Stimulated activated naive CD4-positive, alpha-beta T cell treated with Interleukin-2 at 50 U/mL for 16 hours (primary cell): ENCODE measurements around the gene KIZ.
A peak's percentile ranks its signal among the peaks of the same experiment; 100 is the strongest.
"Not testable (repeated sequence)": the region's sequence is repeated elsewhere in the genome, so short reads cannot be mapped to it uniquely, and the experiment has no call there.

Experiments used
- DNase-seq: peaks from one replicate; lab custom pipeline; 2025; lab: John Stamatoyannopoulos, UW

The KIZ gene

GRCh38 chr20:21230686-21231085, 104.8 kb downstream of the KIZ start:
- DNase-seq: no peak

- no peak for DNase-seq
Observed at GRCh38 chr20:21232546-21233280, 106.8 kb downstream of the KIZ start.

DNA sequence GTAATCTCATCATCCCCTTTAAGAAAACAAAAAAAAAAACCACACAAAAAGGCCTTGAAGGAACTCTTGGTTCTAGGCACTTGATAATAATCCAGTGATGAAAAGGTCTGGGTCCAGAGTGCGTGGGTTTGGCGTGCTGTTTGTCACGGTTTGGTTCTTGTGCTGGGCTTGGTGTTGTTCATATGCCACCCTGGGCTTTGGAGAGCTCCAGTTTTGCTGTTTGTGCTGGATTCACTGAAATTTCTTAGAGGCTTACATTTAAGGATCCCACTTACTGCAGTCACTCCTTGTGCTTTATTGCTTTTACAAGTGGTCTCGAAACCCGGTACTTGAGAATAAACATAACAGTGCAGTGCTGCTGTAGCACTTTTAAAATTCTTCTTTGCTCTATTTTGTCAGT, 108.4 kb downstream of the KIZ start:
- DNase-seq: no peak

DNA sequence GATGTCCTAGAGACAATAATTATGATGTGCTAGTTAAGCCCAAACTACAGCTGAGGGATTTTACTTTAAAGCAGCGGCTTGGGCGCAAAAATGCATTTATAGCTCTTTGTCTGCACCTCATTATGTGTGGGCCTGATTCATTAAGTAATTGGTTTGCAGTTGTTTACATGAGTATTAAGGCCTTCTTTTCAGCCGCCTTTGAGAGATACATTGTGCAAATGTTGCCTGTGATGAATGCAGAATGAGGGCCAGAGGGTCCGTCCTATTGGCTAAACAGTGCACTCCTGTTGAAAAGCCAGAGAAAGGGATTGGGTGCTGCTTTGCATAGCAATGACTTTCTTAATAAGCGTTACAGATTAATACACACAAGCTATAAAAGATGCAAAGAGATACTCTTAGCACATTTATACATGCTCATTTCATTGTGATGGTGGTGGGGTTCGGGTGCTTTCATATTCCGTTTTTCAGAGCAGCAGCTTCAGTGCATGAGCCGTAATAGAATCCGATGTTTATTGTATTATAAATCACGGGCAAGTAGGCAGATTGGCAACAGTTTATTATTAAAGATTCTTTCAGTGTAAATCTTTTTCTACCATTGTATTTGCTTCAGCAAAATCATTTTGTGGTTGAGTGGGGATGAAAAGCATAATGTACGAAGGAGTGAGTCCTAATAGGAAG, 109.1 kb downstream of the KIZ start:
- DNase-seq: no peak

DNA sequence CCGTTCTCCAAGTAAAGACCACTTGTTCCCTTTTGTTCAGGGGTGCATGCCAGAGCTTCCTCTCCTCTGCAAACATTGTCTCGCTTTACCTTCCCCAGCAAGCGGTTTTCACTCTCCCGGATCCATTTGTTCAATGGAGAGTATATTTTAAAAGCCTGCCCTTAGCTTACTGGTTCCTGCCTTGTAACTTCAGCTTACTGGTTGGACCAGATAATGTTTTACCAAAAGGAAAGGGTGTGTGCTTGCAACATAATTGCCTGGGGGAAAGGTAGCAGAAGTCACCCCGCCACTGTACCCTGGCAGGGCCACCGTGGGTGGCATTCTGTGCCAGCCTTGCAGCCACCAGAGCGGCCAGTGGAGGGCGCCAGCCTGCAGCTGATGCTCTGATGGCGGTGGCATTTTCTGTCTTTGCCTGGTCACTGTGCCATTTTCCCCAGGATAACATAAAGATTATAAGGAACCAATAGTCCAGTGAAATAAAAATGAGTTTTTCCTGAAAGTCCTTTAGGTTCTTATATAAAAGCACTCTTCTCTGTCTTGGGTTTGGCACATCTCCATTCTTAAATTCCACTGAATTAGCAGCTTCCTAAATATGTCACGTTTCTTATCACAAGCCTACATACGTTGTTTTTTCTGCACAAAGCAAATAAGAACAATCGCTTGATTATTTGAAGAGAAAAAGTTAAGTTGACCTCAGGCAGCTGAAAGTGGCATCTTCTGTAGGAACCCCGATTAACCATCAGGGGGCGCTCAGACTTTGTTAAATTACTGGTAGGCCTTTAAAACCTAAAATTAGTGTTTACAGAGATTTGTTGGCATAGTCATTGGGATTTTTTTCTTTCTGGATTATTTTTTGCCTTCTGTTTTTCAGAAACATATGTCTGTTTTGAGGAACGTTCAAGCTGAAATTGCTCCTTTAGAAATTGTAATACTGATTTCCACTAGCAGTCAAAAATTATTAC, 109.9 kb downstream of the KIZ start:
- DNase-seq: peak; percentile 47

DNA sequence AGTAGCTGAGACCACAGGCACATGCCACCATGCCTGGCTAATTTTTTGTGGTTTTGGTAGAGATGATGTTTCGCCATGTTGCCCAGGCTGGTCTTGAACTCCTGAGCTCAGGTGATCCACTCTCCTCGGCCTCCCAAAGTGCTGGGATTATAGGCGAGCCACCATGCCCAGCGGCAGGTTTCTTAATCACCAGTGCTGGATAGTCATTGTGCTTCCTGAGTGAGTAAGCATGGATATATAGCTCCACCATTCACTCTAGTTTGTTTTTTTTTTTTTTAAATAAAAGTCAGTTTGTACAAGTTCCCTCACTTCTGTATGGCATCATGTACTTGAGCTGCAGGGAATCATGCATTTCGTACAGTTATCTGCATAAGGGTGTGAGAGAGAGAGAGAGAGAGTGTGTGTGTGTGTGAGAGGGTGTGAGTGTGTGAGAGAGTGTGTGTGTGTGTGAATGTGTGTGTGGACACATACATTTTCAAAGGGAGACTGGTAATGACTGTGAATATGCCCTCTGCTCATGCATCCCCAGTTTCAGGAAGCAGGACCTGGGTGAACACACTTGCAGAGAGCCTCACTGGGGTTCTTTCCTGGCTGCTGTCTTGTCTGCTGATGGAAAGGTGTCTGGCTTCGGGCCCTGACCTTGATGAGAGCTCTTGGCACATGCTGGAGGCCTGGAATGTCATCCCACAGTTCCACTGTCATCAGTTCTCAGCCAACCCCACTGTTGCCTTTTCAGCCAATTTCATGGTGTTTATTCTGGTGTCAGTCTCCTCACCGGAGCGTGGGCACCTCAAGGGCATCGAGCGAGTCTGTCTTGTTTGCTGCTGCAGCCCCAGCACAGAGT, 112.3 kb downstream of the KIZ start:
- no peak for DNase-seq

DNA sequence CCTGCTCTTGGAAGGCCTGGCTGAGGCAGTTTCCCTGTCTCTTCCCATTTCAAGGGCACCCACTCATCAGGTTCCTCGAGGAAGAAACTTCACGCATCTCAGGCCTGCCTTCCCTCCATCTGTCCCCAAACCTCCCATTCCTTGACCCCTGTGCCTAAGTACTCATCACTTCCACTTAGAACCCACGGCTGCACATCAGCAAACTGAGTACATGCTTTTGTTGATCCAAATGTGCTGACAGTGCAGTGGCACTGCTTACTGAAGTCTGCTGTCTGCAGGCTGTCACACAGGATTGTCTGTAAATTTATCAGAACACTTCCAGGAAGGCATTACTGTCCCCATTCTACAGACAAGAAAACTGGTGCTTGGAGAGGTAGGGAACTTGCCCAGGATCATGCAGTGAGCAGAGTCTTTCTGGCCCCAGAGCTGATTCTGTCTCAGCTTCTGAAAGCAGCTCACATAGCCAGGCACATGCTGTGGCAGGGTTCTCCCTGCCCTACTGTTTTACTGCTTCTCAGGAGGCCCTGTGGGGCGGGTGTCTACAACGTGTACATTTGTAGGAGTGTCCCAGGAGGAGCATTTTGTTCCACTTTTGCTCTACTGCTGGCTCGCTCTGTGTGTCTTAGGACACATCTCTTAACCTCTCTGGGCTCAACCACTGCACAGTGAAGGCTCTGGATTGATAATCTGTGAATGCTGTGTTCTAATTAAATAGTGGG, 113.1 kb downstream of the KIZ start:
- no peak for DNase-seq

DNA sequence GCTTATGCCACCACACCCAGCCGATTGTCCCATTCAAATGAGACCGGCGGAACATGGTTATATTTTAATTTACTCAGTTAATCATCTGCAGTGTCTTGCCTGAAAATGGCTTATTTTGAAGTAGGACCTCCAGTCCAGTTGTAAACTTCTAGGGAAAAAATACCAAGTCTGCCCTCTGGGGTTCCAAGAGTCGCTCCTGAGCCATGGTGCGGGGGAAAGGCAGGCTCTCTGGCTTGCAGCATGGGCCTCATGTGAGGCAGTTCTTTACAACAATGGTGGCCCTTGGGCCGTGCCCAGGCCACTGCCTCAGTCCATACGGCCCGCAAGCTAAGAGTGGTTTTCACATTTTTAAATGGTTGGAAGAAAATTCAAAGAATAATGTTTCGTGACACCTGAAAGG, 114.5 kb downstream of the KIZ start:
- no peak for DNase-seq

GRCh38 chr20:21241406-21241805, 115.5 kb downstream of the KIZ start:
- DNase-seq: no peak

DNA sequence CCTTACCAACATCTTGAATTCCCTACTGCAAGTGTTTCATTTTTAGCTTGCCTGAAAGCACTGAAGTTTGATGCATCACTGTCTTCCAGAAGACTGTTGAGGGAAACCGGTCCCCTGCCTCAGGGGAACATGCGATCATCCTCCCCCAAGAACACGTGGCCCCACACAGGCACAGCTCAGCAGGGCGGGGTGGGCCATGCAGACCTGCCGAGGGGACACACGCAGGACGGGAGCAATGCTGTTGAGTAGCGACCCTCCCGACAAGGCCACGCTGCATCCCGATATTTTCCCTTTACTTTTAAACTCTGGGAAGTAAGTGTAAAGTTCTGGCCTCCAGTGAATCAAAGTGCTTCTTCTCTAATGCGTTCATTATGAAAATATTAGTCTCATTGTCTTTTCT, 117.9 kb downstream of the KIZ start:
- no peak for DNase-seq

- DNase-seq: no peak
Observed at GRCh38 chr20:21244808-21245207, 118.9 kb downstream of the KIZ start.

DNA sequence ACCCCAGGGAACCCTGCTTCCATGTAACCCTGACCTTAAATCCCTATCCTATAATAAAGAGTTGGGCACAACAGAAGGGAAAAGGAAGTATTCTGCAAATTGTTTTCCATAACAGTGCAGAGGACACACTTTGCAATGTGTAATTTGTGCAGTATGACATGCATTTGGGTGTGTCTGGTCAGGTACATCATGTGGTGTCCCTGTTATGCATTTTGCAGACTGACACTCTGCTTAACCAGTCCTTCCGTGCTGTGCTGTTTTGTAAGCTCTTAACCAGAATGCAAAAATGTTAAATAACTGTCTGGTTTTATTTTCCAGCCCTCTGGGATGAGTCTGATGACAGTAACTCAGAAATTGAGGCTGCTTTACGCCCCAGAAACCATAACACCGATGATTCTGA, 120.3 kb downstream of the KIZ start:
- no peak for DNase-seq

DNA sequence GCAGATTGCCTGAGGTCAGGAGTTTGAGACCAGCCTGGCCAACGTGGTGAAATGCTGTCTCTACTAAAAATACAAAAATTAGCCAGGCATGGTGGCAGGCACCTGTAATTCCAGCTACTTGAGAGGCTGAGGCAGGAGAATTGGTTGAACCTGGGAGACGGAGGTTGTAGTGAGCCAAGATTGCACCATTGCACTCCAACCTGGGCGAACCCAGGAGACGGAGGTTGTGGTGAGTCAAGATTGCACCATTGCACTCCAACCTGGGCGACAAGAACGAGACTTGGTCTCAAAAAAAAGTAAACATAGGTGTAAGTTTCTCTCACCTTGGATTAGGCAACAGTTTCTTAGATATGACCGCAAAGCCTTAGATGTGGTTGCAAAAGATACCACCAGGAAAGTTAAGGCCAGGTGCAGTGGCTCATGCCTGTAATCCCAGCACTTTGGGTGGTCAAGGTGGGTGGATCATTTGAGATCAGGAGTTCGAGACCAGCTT, 121.8 kb downstream of the KIZ start:
- not testable (repeated sequence) for DNase-seq

GRCh38 chr20:21251278-21251677, 125.4 kb downstream of the KIZ start:
- no peak for DNase-seq

GRCh38 chr20:21257192-21257591, 131.3 kb downstream of the KIZ start:
- DNase-seq: no peak

DNA sequence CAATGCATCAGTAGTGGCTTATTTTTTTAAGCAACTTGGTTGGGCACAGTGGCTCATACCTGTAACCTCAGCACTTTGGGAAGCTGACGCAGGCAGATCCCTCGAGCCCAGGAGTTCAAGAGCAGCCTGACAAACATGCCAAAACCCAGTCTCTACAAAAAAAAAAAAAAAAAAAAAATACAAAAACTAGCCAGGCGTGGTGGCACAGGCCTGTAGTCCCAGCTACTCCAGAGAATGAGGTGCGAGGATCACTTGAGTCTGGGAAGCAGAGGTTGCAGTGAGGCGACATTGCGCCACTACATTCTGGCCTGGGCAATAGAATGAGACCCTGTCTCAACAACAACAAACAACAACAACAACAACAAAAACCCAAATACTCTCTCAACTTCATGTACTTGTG, 132.5 kb downstream of the KIZ start:
- DNase-seq: no peak

GRCh38 chr20:21259346-21259745, 133.5 kb downstream of the KIZ start:
- DNase-seq: no peak

- DNase-seq: no peak
Observed at GRCh38 chr20:21262812-21263211, 136.9 kb downstream of the KIZ start.

DNA sequence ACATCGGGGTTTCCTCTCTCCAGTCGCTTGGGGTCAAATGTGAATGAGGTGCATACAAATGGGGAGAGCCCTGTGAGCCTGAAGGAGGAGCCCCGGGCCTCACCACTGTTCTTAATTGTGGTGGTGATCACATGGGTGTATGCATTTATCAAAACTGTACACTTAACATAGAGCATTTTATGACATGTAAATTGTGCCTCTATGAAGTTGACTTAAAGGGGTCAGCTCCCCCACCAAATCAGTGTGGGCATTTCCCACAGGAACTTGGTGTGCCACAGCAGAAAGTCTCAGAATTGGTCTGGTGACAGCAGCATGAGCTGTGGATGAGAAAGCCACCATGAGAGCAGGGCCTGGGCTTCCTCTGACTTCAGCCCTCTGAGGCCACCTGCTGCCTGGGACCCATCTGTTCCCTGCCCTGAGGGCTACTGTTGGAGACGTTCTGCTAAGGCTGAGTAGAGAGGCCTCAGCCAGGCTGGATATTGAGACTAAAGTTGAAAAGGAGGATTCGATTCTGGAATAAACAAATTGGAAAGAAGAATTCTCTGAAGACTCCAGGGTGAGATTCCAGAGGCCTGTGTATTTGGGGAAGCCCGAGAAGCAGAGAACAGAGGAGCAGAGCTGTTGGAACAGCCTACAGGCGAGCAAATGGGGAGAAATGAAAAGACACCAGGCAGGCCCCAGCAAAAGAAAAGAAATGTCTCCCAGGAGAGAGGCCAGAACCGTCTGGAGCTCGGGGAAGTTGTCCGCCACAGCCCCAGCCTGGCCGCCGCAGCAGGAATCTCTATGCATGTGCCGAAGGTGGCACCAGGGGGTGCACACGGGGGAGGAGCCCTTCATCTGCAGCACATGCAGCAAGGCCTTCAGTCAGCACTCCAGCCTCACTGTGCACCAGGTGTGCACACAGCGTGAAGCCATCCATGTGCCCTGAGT, 139.6 kb downstream of the KIZ start:
- no peak for DNase-seq

DNA sequence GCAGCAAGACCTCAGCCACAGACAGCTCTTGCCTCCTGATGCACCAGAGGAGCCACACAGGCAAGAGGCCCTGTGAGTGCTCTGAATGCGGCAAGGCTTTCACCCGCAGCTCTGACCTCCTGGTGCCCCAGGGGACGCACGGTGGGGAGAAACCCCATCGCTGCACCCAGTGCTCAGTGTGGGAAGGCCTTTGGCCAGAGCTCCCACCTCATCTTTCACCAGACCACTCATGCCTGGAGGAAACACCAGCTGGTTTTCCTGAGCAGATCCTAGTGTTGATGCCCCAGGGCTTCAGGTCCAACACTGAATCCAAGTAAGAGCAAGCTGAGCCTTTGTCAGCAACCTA, 140.3 kb downstream of the KIZ start:
- no peak for DNase-seq
